ENCODE data around the gene EPHB1.

The EPHB1 gene

DNA sequence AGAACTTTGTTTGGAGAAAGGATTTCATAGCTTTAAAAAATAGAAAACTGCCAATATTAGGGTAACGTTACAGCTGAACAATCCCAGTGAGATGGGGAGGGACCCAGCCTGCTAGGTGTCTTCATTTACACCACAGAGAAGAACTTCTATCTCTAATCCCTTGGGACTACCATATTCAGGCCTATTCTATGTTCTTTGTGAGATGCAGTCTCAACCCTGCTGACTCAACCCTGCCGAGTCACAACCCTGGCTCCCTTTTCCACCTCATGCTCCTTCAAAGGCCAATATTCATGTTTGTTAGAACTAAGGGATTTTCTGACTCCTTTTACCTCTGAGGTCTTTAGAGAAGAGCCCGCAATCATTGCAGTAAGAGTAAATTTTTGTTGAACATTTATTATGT lies 350.5 kb downstream of the EPHB1 start:
- in situ Hi-C loops (cut with HindIII; ENCODE audit: low sequenced_read_pairs): no loop called here

DNA sequence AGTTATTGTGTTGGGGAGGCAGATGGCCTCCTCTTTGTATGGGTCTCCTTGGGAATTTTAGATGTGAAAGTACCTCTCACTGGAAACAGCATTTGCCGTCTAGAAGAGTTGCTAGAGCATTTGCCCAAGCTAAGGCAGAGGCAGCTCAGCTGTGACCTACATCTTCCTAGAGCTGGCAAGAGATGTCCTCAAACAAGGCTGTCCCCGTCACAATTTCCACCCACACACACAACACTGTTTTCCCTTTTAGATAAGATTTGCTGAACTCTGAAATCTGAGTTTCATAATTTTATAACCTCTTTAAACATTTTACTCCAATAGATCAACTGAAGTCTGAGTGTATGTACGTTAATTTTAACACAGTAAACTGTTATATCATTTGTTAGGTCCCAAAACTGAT lies 352.6 kb downstream of the EPHB1 start:
- in situ Hi-C loops (cut with HindIII; ENCODE audit: low sequenced_read_pairs): no loop called here

DNA sequence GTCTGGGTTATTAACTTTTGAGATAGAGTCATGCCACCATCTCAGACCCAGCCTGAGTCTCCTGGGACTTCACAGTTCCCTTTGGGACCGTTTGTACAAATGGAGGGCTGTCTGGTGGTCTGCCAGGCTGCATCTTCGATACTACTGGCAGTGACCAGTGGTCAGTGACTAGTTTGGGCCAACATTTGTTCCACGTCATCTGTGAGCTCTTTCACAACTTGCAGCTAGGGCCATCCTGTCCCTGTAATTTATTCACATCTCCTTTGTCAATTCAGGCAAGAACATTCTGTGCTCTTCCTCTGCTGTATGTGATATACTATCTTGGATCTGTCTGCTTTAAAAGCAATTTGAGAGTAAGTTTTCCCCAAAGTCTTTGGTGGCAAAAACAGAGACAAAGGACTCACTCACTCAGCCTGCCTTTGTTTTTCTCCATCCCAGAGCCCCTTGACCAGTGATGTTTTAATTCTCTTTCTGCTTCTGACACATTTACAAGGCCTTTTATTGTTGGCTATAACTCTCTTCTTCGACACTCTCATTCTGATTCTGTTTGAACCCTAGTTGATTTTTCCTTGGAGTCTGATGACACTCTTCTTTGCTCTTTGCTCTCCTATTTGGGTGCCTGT lies 353.4 kb downstream of the EPHB1 start:
- in situ Hi-C loops (cut with HindIII; ENCODE audit: low sequenced_read_pairs): no loop called here

DNA sequence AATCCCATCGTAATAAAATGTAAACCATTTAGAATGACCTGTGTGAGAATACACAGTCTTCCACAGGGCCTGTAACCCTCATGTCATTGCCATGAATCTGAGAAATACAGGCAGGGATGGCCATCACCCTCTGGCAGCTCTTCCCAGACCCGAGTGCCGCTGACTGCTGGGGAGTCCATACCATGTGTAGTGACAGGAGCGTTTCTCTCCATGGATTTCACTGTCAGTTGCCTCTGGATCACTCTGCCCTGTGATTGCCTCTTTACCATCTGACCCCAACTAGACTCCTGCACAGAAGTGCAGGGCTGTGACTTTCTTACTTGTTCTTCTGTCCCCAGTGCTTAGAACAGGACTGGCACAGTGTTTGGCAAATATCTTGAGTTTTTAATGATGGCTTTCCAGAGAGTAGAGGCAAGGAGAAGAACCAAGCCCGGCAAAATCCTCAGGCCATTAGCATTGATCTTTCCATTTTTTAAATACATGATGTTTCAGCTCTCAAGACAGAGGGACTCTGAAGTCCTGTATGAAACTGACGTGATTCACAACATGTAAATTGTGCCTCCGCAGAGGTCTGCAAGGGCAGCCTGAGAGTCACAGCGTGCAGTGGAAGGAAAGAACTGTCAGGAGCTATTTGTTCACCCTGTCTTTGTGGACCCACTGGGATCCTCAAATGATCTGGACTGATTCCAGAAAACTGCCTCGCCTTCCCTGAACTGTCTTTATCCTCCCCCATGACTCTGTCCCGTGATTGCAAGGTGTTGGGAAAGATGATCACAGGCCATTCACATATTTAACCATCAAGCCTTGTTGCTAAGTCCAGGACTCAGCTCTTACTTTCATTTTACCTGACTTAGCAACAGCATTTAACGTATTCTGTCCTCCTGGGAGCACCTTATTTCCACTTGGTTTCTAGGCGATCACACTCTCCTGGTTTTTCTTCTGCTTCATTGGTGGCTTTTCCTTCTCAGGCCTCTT lies 354.9 kb downstream of the EPHB1 start:
- in situ Hi-C loops (cut with HindIII; ENCODE audit: low sequenced_read_pairs): no loop called here

DNA sequence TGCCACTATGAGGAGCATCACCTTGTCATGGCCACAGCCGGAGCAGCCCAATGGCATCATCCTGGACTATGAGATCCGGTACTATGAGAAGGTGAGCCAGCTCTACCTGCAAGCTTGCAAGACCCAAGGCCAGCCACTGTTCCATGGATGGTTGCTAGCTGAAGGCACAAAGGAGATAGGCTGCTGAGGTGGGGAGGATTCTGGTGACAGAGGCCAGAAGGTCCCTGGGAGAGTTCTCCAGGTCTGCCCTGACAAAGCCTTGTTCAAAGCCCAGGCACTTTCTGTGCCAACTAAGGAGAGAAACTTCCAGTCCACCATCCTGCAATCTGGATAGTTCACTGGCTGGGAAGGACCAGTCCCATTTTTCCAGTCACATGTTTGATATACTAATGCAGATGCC lies 359.1 kb downstream of the EPHB1 start:
- in situ Hi-C loops (cut with HindIII; ENCODE audit: low sequenced_read_pairs): no loop called here

DNA sequence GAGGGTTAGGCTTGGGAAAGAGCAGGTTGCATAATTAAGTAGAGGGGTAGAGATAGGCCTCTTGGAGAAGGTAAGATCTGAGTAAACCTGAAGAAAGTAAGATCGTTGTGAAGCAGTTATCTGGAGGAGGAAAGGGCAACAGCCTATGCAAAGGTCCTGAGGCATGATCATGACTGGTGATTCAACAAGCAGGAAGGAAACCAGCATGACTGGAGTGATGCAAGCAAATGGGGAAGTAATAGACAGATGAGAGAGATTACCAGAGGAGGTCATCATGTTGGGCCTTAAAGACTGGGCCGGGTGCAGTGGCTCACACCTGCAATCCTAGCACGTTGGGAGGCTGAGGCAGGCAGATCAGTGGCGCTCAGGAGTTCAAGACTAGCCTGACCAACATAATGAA lies 360.2 kb downstream of the EPHB1 start:
- in situ Hi-C loops (cut with HindIII; ENCODE audit: low sequenced_read_pairs): no loop called here

DNA sequence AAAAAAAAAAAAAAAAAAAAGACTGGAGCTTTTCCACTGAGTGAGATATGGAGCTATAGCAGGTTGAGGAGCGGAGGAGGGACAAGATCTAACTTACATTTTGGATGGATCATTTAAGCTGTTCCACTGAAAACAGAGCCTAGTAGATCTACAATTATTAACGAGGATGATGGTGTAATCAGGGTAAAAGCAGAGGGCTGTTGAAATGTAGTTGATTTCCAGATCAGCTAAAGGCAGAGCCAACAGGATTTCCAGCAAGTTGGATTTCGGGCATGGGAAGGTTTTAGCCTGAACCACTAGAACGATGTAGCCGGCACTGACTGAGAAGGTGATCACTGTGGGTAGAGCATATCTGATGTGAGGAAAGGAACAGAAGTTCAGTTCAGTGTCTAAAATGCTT lies 360.7 kb downstream of the EPHB1 start:
- in situ Hi-C loops (cut with HindIII; ENCODE audit: low sequenced_read_pairs): no loop called here

DNA sequence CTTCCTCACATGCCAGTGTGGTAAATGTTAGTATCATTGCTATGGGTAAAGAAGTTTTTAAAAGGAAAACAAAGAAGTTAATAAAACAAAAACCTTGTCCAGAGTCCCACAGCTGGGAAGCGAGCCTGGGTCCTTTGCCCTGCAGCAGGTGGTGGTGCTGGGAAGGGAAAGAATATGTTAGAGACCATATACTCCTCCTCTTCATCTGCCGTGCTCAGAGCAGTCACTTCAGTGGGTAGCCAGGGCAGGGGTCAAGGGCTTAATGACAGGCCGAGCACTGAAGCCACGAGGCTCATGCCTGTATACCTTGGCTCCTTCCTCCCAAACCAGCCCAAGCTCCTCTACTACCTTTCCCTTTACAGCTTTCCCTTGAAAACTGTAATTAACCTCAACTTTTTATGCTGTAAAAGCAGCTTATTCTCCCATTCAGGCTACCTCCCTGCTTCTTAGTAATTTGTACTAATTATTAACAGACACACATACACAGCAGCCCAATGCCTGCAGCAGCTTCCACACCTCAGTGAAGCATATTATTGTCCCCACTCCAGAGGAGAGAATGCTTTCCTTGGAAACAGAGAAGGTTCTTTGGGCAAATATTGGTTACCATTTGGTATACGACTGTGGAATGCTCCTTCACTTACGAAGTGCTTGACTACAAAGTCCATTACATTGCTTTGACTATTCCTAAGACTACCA lies 362.1 kb downstream of the EPHB1 start:
- in situ Hi-C loops (cut with HindIII; ENCODE audit: low sequenced_read_pairs): no loop called here

DNA sequence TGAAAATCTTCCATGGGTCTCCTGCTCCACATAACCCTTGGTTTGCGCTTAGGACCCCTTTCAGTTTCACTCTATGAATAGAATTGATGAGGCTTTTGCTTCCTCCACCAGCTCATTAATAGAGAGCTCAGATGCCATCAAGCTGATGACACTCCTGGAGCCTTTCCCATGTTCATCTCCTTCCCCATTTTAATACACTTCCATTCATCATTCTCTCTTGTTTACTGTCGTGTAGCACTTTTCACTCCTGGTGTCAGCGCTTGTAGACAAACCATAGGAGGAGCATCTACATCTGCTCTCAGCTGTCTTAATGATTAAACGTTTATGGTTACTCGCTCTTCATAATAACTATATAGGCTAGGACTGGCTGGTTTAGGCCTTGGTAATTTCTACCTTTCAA lies 363.5 kb downstream of the EPHB1 start:
- in situ Hi-C loops (cut with HindIII; ENCODE audit: low sequenced_read_pairs): no loop called here

DNA sequence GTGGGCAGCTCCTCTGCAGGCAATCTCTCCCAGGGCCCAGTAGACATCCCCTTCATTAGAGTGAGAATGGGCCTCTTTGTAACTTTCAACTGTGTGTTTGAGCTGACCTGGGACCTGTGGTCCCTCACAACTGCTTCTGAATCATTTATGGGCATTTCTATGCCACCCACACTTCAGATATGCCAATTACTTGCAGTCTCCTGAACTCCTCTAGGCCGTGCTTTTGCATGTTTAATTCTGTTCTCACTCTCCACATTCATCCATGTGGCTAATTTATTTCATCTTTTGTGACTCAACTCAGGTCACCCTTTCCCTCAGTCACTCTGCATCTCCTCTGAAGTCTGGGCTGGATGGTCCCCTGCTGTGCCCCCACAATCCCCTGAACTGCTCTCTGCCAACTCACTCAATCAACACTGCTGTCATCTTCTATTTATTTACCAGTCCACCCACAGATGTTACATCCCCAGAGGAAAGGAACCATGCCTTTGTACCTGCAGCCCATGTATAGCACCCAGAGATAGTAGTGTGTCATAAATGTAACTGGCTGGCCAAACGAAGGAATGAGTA lies 364.7 kb downstream of the EPHB1 start:
- in situ Hi-C loops (cut with HindIII; ENCODE audit: low sequenced_read_pairs): no loop called here

DNA sequence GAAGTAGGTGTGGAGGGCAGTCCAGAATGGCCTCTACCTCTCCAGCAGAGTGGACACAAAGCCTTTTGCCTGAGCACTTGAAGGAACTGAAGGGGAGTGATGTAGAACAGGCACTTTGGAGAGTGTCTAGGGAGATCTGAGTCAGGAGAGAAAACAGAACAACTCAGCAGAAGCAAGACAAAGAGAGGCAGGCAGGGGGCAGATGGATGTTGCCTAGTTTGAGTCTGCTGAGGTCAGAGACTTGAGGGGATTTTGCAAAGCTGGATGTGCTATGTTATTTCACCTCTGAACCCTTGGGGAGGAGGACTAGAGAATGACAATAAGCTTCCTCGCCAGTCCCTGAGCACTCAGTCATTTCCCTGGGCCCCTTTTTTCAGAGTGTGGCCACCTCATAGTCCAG lies 366.4 kb downstream of the EPHB1 start:
- in situ Hi-C loops (cut with HindIII; ENCODE audit: low sequenced_read_pairs): no loop called here

DNA sequence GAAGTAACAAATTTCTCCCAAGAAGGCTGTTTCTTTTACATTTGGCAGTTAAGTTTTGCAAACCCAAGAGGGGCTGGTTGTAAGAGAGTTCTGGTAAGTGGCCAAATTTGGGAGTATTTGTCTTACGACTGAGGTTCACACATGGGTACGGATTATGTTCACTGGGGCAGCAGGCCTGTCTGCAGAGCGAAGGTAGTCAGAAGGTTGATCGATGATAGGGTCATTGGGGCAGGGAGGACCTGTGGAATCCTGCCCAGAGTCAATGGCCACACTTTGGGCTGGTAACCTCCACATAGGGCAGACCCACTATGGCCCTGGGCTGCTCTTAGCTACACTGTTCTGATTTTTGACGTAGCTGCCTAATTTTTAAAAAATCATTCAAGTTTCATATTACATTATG lies 368.6 kb downstream of the EPHB1 start:
- in situ Hi-C loops (cut with HindIII; ENCODE audit: low sequenced_read_pairs): no loop called here

DNA sequence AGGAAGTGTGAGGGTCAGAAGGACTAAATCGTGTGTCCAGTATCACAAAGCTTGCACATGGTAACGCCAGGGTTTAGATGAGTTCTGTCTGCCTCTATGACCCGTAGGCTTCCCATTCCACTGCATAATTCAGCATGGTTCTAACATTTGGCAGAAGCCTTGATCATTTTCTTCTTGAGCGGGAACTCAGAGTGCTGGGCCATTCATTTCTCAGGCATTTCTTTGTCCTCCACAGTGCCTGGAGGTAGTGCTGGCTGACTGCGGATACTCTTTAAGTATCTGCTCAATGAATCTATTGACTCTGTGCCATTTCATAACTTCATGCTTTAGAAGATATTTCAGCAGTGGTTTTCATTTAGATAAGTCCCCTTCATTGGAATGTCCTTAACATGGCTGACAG lies 370.2 kb downstream of the EPHB1 start:
- in situ Hi-C loops (cut with HindIII; ENCODE audit: low sequenced_read_pairs): no loop called here

DNA sequence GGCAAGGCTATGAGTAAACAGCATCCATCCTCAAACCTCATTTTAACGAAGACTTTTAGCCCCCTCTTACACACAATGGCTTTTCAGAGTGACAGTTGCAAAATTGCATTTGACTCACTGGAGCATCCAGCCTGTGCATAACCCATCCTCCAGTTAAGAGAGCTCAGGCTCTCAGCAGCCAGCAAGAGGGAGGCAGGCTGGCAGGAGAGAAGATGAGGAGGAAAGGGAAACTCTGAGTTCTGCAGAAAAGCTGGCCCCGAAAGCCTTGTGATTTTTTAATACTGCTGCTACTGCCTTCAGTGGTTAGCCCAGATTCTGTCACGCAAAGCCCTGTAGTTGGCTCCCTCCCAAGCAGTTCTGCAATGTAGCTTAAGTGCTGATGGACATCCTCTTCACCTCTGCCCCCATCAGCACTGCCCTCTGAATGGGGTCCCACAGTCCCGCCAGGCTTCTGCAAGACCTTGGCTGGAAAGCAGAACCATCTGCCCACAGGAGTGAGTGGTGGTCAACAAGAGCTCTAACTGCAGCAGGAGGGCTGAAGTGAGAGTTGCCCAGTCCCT lies 371.3 kb downstream of the EPHB1 start:
- in situ Hi-C loops (cut with HindIII; ENCODE audit: low sequenced_read_pairs): no loop called here

DNA sequence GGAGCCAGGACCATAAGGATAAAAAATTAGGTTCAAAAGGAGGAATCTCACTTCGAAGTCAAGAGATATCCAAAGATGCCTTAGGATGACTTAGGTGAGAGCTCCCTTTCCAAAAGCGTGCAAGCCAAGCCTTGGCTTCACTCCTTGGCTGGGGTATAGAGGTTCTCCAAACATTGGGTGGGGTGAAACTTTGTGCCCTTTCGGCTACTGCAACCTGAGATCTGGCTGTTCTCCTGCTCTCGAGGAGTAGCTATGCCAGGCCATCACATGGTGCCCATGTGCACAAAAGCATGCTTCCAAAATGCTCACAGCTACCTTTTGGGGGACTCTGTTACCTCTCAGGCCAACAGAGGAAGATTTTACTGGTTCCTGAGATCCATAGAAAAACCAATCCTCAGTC lies 373.8 kb downstream of the EPHB1 start:
- in situ Hi-C loops (cut with HindIII; ENCODE audit: low sequenced_read_pairs): no loop called here

DNA sequence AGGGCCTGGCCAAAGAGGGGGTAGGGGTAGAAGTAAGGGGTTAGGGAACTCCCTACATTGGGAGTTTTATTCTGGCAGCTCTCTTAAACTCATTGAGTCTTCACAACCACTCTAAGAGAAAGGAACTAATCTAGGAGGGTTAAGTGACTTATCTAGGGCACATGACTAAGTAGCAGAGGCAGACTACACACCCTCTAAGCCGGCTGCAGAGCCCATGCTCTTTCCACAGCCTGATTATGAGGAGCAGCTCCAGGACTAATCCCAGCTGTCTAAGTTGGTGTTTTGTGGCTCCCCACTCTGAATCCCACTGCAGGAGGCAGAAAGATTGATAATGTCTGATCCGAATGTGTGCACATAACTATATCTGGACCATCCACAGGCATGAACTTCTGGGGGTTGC lies 374.6 kb downstream of the EPHB1 start:
- in situ Hi-C loops (cut with HindIII; ENCODE audit: low sequenced_read_pairs): loop anchor here (5.0 kb wide), 1 partner anchor 73 kb away; no protein-coding TSS in a partner anchor

DNA sequence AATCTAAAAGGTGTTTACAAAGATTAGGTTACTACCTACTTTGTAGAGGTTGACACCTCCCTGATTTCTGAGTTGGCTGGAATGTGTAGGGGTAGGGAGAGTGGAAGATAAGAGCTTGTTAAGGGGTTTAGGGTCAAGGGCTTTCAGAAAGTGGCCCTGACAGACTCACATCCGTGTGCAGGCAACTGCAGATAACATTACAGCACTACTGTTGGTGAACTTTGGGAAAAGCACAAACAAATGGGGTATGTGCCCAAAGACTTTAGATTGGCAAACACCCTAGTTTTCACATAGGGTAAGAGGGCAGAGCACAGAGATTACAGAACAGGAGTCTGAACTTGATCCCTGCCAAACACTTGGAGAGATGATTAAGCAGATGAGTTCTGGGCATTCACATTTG lies 375.7 kb downstream of the EPHB1 start:
- in situ Hi-C loops (cut with HindIII; ENCODE audit: low sequenced_read_pairs): loop anchor here (5.0 kb wide), 1 partner anchor 72 kb away; no protein-coding TSS in a partner anchor

DNA sequence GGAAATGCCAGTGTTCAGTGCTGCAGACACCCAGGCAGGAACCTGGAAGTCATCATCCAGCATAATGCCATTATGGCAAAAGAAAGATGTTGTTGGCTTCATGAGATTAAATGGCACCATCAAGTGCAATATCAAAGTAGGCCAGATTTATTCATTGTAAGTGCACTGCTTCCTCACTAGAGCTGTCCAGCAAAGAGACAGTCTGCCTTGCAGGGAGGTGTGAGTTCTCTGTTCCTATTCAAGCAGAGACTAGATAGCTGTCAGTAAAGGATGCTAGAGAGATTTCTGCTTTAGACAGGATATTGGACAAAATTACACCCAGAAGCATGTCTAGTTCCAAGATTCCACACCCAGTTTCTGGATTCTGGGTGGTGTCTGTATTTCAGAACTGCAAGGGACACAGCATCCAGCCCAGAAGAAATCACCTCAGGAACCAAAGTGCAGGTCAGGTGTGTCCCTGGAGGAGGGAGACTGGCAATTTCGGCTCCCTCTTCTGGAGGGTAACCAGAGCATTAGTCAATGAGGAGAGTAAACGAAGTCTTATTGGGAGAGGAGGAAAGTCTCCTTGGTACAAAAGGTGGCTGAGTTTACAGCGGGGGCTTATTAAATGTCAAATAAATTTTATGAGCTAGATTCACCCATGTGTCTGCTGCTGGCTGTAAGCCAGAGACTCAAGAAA lies 377.3 kb downstream of the EPHB1 start:
- in situ Hi-C loops (cut with HindIII; ENCODE audit: low sequenced_read_pairs): loop anchor here (5.0 kb wide), 1 partner anchor 70 kb away; no protein-coding TSS in a partner anchor

DNA sequence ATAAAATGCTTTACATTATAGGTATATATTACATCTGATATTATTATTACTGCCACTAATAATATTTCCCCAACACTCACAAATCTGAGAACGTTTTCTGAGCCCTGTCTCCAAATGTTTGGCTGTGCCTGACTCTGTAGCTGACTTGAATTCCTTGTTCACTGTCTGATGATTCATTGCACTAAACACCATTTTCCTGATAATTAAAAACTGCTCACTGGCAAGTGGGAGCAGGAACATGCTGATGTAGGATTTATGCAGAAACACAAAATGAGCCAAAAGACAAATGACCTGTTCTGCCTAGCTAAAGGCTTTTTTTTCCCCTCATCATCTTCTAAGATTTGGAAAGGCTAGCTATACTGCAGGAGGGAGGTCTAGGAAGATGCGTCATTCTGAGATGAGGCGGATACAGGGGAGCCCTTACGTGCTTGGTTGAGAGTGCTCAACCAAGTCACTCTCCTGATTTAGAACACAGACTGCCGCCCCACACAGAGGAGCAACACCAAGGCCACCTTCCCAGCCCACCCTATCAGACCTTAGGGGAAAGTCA lies 380.7 kb downstream of the EPHB1 start:
- in situ Hi-C loops (cut with HindIII; ENCODE audit: low sequenced_read_pairs): no loop called here

DNA sequence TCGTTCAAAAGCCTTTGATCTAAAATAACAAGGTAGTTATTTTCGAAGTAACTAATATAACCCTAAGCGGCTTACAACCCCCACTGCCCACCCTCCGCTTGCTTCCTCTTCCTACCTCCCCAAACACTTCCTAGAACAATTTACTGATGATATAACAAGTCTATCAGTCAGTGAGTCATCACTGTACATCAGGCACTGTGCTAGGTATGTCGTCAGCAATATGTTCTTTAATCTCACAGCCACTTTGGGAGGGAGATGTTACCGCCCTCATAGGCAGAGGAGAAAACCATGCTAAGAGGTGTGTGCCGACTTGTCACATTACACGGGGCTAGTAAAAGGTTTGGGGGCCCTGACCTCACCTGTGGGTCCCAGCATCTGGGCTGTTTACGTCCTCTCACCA lies 381.8 kb downstream of the EPHB1 start:
- in situ Hi-C loops (cut with HindIII; ENCODE audit: low sequenced_read_pairs): no loop called here

Measured in endothelial cell of hepatic sinusoid (primary cell).